Measurements from ENCODE around the gene RAD51AP2. TPM values are rescaled to one million over a fixed set of nuclear protein-coding genes. Genes with fewer than 3 reads are reported as not detected.

RAD51AP2 gene
- total and polyA plus RNA-seq, 2 of the 13 experiments (the other 11 are each of a cell fraction or from before 2014, with no cell fraction given): 0.11 to 0.12 TPM

DNA sequence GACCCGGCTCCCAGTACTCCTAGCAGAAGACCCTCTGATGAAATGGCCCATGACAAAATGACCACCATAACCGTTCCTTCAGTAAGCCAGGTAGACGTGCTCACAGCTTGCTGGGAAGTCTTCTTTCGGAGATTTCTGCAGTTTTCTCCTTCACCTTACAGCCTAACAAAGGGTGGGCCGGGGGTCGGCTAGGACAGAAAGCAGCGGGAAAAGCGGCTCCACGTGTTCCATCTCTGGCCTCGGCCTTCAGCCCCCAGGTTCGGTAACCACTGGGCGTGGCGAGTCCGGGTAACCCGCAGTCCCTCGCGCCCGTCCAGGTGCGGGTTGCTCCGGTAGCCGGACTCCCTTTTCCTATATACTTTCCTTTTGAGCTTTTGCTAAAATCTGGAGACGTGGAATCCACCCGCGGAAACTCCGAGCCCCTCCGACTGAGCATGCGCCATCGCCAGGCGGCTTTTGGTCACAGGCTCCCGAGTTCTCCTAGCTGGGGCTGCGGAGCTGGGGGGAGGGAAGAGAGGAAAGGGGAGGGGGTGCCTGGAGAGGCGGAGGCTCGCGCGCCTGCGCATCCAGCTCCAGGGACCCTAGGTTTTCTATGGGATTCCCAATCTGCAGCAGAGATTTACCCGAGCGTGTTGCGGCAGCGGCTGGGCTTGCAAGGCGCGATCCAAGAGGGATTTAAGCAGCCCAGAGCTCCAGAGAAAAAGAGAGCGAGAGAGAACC lies 22.0 kb upstream of the RAD51AP2 start, which contains the start of gene VSNL1 (continued):
- TF ChIP-seq PAXIP1 (CRISPR knock-in tag; conservative IDR thresholded peaks at IDR 0.05) (peak; percentile 82), ZNF263 (CRISPR knock-in tag; IDR thresholded peaks at IDR 0.05) (peak; percentile 70), MED13 (CRISPR knock-in tag; IDR thresholded peaks at IDR 0.05) (peak; percentile 56; the same call in 1 of the 2 replicates), RXRA (CRISPR knock-in tag; IDR thresholded peaks at IDR 0.05) (peak; percentile 79), JARID2 (CRISPR knock-in tag; IDR thresholded peaks at IDR 0.05; ENCODE audit: insufficient replicate concordance) (peak; percentile 44), ZNF446 (CRISPR knock-in tag; IDR thresholded peaks at IDR 0.05) (no peak), ZFP90 (CRISPR knock-in tag; IDR thresholded peaks at IDR 0.05; ENCODE audit: borderline replicate concordance) (no peak; the same call in 1 of the 2 replicates), SMYD3 (CRISPR knock-in tag; IDR thresholded peaks at IDR 0.05) (peak; percentile 93; the same call in 1 of the 2 replicates), ZNF563 (CRISPR knock-in tag; IDR thresholded peaks at IDR 0.05) (peak; percentile 65), SMARCE1 (IDR thresholded peaks at IDR 0.05; ENCODE audit: borderline replicate concordance) (no peak), ZFP62 (CRISPR knock-in tag; IDR thresholded peaks at IDR 0.05) (no peak), PAX8 (CRISPR knock-in tag; IDR thresholded peaks at IDR 0.05; ENCODE audit: borderline replicate concordance) (no peak), ZSCAN12 (CRISPR knock-in tag; IDR thresholded peaks at IDR 0.05) (no peak), TMF1 (CRISPR knock-in tag; IDR thresholded peaks at IDR 0.05; ENCODE audit: low read depth) (peak; percentile 66; the same call in 1 of the 2 replicates), U2AF1 (optimal IDR thresholded peaks at IDR 0.05; ENCODE audit: low read depth, low read length) (peak; percentile 74), CC2D1A (CRISPR knock-in tag; IDR thresholded peaks at IDR 0.05) (0 out of 2 replicates have a peak, but pooled peaks have one; percentile 86), FOXM1 (CRISPR knock-in tag; IDR thresholded peaks at IDR 0.05) (peak; percentile 79; the same call in 1 of the 2 replicates), ZNF501 (CRISPR knock-in tag; IDR thresholded peaks at IDR 0.05) (peak; percentile 86; the same call in 1 of the 2 replicates), SNAI1 (CRISPR knock-in tag; IDR thresholded peaks at IDR 0.05; ENCODE audit: borderline replicate concordance) (peak; percentile 82; the same call in 1 of the 2 replicates), KAT8 (CRISPR knock-in tag; IDR thresholded peaks at IDR 0.05) (peak; percentile 75; the same call in 1 of the 2 replicates), ZSCAN20 (CRISPR knock-in tag; IDR thresholded peaks at IDR 0.05; ENCODE audit: borderline replicate concordance) (peak; percentile 64; the same call in 1 of the 2 replicates), ZNF460 (CRISPR knock-in tag; IDR thresholded peaks at IDR 0.05; ENCODE audit: borderline replicate concordance) (0 out of 2 replicates have a peak, but pooled peaks have one; percentile 14)
- TF ChIP-seq, protein P1, sequence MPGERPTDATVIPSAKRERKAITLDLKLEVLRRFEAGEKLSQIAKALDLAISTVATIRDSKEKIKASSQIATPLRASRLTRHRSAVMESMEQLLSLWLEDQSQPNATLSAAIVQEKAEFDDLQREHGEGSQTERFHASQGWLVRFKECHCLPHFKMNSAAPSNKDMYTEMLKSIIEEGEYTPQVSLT (CRISPR knock-in tag; IDR thresholded peaks at IDR 0.05; ENCODE audit: borderline replicate concordance, low read depth): no peak
- TF ChIP-seq, protein P2, sequence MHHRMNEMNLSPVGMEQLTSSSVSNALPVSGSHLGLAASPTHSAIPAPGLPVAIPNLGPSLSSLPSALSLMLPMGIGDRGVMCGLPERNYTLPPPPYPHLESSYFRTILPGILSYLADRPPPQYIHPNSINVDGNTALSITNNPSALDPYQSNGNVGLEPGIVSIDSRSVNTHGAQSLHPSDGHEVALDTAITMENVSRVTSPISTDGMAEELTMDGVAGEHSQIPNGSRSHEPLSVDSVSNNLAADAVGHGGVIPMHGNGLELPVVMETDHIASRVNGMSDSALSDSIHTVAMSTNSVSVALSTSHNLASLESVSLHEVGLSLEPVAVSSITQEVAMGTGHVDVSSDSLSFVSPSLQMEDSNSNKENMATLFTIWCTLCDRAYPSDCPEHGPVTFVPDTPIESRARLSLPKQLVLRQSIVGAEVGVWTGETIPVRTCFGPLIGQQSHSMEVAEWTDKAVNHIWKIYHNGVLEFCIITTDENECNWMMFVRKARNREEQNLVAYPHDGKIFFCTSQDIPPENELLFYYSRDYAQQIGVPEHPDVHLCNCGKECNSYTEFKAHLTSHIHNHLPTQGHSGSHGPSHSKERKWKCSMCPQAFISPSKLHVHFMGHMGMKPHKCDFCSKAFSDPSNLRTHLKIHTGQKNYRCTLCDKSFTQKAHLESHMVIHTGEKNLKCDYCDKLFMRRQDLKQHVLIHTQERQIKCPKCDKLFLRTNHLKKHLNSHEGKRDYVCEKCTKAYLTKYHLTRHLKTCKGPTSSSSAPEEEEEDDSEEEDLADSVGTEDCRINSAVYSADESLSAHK (CRISPR knock-in tag; IDR thresholded peaks at IDR 0.05; ENCODE audit: borderline replicate concordance): no peak; the same call in none of the 2 replicates

Data from HepG2 (cell line).